ENCODE measurements around the gene LITAF.

The LITAF gene

DNA sequence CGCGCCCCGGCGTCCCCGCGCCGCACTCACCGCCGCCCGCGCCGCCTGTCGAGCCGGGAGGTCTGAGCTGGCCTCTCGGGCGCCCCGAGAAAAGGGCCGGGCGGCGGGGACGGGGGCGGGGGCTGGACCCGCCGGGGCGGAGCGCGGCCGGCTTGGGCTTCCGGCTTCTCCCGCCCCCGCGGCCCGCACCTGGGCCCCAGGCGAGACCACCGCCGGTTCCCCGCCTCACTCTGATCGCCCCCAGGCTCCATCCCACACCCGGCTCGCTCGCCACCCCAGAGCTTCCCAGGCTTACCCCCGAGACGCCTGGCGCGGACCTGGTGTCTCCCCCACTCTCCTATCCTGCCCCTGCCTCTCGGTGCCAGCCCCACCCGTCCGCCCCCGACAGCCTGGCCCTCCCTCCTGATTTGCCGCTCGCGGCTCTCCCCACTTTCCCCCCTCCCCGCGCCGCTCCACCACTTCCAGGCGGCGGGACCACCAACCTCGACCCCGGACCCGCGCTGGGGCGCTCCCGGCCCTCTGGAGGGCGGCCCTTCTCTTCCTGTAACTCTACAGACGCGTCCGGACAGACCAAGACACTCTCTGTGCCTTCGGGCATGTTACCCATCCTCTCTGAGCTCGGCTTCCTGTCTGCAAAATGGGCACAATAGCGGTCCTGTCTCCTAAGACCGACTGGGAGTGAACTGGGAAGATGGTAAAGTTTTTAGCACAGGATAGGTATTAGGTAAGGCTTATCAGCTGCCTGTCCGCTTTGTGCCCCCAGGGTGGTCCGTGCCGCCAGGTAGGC, at the start of gene LITAF:
TSS of gene LITAF (minus strand) at position 64 of the 787 bp plus-strand sequence. CDS start 30,189 bp downstream, outside the sequence.
- Mint-ChIP-seq H3K27me3 (no peaks in the 10 kb centered on the region), H3K9me3 (no peaks in the 10 kb centered on the region), H3K4me1 (peaks cover 58% of the 10 kb centered on the region), H3K36me3 (no peaks in the 10 kb centered on the region), H3K27ac (peak within 1 kb of the TSS; percentile 98), H3K4me3 (peak within 1 kb of the TSS; percentile 89)
- peak; percentile 82 for ATAC-seq

DNA sequence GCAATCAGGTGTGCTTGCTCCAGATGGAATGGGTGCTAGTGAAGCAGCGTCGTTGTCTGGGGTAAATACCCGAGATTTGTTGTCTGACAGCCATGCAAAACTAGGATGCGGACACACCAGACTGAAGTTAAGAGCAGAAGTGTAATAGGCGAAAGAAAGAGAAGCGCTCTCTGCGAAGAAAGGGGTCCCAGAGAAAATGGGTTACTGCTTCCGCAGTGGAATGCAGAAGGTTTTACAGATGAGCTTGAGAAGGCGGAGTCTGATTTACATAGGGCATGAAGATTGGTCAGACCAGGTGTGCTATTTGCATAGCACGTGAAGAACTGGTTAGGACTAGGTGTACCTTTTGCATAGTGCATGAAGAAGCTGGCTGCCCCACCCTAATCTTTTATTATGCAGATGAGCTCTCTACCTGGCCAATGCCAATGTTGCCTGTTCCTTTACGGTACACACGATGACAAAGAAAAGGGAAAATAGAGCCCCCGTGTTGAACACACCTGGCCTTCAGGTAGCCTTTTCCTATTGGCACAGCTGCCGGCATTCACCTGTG, 49.5 kb upstream of the LITAF start:
- H3K4me3 Mint-ChIP-seq, result no peak overlapping the region
- H3K27me3 Mint-ChIP-seq, result no peaks in the 10 kb centered on the region
- no peaks in the 10 kb centered on the region for H3K9me3 Mint-ChIP-seq
- ATAC-seq, result no peak
- peaks cover 19% of the 10 kb centered on the region for H3K4me1 Mint-ChIP-seq
- H3K27ac Mint-ChIP-seq, result no peak overlapping the region
- no peaks in the 10 kb centered on the region for H3K36me3 Mint-ChIP-seq

DNA sequence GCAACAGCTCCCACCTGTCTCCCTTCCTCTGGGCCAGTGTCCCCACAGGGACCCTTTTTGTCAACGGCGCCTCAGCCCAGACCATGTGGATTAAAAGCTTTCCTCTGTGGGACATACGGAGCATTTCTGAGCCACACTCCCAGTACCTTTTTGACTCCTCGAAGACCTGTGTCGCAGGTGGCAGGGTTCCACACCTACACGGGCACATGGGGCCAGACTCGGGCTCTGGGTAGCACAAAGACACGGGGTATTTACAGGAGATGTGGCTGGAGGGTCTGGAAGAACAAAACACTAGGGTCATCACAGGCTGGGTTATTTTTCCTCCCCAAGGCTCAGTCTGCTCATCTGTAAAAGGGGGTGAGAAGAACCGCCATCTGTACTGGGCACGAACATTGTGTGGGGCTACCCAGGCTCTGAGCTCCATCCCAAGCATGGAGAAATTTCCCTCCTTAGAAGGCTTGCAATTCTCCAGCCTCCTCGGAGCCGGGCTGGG, 49.0 kb upstream of the LITAF start:
- H3K9me3 Mint-ChIP-seq, result no peaks in the 10 kb centered on the region
- H3K4me1 Mint-ChIP-seq, result peaks cover 15% of the 10 kb centered on the region
- ATAC-seq, result no peak
- no peak overlapping the region for H3K4me3 Mint-ChIP-seq
- H3K27ac Mint-ChIP-seq, result no peak overlapping the region
- no peaks in the 10 kb centered on the region for H3K27me3 Mint-ChIP-seq
- no peaks in the 10 kb centered on the region for H3K36me3 Mint-ChIP-seq

DNA sequence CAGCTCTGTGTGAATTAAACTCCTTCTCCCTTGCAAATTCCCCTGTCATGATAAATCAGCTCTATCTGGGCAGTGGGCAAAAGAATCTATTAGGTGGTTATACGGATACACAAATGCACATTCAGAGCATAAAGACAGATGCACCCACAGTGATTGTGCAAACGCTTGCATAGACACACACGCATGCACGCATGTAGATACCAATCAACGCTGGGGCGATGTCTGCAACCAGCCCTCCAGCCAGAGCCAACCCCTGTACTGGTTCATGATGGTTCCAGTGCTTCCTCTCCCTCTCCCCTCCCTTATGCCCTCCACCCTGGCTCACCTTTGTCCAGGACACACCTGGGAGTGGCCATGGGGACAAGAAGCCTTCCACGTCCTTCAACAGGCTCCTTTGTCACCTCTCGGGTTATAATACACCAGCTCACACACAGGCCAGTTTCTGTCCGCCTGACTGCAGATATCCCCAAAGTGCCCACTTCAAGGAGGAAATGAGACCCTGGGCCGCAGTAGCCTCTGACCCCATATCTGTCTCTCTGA, 48.5 kb upstream of the LITAF start:
- Mint-ChIP-seq H3K27me3 (no peaks in the 10 kb centered on the region), H3K9me3 (no peaks in the 10 kb centered on the region), H3K27ac (no peak overlapping the region), H3K36me3 (no peaks in the 10 kb centered on the region), H3K4me1 (peaks cover 20% of the 10 kb centered on the region), H3K4me3 (no peak overlapping the region)
- no peak for ATAC-seq

DNA sequence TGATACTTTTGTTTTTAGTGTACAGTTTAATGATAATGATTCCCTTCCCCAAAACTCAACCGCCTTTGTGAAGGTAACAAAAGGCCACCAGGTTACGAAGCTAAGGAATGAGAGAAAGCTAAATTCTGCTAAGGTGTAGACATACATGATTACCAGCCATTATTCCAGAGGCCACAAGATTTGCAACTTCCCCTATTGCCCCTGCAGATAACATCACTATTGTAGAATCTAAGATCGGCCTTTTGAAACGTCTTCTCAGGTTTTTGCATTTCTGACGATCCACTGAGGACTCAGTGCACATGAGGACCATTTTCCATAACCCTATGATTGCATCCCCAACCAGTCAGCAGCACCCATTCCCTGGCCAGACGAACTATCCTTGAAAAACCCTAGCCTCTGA, 47.6 kb upstream of the LITAF start:
- Mint-ChIP-seq H3K36me3 (no peaks in the 10 kb centered on the region), H3K4me3 (no peak overlapping the region), H3K9me3 (no peaks in the 10 kb centered on the region), H3K4me1 (peaks cover 28% of the 10 kb centered on the region), H3K27ac (no peak overlapping the region), H3K27me3 (no peaks in the 10 kb centered on the region)
- no peak for ATAC-seq

DNA sequence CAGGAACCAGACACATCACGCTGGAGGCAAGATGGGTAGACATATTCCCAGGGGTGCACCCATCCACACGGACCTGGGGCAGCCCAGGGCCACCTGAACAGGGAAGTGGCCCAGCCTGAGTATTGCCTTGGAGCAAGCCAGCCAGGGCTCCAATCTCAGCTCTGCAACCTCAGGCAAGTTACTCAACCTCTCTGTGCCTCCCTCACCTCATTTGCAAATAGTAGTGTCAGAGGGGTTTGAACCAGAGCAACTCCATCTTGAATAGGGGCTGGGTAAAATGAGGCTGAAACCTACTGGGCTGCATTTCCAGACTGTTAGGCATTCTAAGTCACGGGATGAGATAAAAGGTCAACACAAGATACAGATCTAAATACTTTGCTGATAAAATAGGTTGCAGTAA, 46.4 kb upstream of the LITAF start:
- Mint-ChIP-seq H3K27me3 (no peaks in the 10 kb centered on the region), H3K36me3 (no peaks in the 10 kb centered on the region), H3K4me1 (peaks cover 34% of the 10 kb centered on the region), H3K4me3 (no peak overlapping the region), H3K9me3 (no peaks in the 10 kb centered on the region), H3K27ac (no peak overlapping the region)
- no peak for ATAC-seq

DNA sequence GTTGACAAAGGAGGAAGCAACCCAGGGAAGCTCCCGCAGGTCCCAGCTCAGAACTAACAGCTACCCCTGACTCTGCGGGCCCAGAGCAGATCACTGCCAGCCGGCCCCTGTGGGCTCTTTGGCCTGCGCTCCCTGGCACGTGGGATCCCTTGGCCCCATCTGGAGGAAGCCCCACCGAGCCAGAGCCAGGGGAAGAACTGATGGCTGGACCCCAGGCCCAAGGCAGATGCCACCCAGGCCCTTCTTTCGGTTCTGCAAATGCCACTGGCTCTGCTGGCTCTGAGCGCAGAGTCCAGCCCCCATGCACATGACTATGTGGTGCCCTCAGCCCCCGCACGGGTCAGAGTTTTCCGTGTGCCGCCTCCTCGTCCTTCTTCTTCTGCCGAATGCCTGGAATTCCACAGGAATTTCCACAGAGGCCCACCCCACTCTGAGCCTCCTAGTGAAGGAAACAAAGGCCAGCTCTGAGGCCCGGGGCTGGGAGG, 45.8 kb upstream of the LITAF start:
- Mint-ChIP-seq H3K27me3 (no peaks in the 10 kb centered on the region), H3K27ac (no peak overlapping the region), H3K36me3 (no peaks in the 10 kb centered on the region), H3K9me3 (no peaks in the 10 kb centered on the region), H3K4me3 (no peak overlapping the region), H3K4me1 (peaks cover 34% of the 10 kb centered on the region)
- ATAC-seq, result no peak

DNA sequence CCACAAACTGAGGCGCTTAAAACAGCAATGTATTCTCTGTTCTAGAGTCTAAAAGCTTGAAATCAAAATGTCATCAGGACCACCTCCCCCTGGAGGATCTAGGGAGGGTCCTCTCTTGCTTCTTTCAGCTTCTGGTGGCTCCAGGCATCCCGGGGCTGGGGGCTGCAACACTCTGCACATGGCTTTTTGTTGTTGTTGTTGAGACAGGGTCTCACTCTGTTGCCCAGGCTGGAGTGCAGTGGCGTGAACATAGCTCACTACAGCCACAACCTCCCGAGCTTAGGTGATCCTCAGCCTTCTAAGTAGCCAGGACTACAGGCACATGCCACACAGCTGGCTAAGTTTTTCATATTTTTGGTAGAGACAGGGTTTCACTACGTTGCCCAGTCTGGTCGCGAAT, 44.5 kb upstream of the LITAF start:
- Mint-ChIP-seq H3K36me3 (no peaks in the 10 kb centered on the region), H3K4me1 (peaks cover 34% of the 10 kb centered on the region), H3K4me3 (no peak overlapping the region), H3K27ac (no peak overlapping the region), H3K9me3 (no peaks in the 10 kb centered on the region), H3K27me3 (no peaks in the 10 kb centered on the region)
- no peak for ATAC-seq

DNA sequence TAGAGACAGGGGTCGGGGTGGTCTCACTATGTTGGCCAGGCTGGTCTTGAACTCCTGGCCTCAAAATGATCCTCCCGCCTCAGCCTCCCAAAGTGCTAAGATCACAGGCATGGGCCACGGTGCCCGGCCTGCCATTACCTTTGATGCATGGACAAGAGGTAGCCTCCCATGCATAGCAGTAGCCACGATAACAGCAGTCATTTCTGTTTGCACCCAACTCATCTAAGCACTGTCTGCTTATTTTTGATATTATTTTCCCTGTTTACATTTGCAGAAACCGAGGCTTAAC, 44.0 kb upstream of the LITAF start:
- Mint-ChIP-seq H3K27me3 (no peaks in the 10 kb centered on the region), H3K36me3 (no peaks in the 10 kb centered on the region), H3K4me1 (peaks cover 37% of the 10 kb centered on the region), H3K4me3 (no peak overlapping the region), H3K9me3 (no peaks in the 10 kb centered on the region), H3K27ac (peak overlapping the region; percentile 52)
- no peak for ATAC-seq

DNA sequence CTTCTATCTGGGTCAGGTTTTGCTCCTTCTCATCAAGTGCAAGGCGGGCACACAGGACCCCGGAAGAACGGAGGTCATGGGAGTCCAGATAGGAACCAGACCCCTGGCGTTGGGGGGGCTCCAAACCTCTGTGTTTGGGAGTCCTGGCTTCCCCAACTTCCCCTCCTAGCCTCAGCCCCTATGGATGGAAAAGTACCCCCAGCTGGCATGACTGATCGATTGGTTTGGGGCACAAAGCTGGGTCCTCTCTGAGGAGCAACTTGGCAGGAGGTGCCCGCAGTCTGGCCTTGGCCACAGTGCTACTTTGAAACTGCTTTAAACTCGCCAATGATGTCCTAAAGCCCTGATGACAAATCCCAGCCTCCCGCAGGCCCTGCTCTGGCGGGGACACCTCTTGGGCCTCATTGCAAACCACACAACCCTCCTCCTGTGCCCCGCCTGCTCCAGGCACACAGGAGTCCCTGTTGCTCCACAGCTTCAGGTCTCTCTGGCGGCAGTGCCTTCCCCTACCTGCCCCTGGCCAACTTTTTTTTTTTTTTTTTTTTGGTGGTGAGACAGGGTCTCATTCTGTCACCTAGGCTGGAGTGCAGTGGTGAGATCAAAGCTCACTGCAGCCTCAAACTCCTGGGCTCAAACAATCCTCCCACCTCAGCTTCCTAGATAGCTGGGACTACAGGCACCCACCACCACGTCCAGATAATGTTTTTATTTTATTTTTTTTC, 43.5 kb upstream of the LITAF start:
- ATAC-seq, result no peak
- Mint-ChIP-seq H3K9me3 (no peaks in the 10 kb centered on the region), H3K36me3 (no peaks in the 10 kb centered on the region), H3K27me3 (no peaks in the 10 kb centered on the region), H3K4me1 (peaks cover 42% of the 10 kb centered on the region), H3K27ac (peak overlapping the region; percentile 52), H3K4me3 (no peak overlapping the region)

DNA sequence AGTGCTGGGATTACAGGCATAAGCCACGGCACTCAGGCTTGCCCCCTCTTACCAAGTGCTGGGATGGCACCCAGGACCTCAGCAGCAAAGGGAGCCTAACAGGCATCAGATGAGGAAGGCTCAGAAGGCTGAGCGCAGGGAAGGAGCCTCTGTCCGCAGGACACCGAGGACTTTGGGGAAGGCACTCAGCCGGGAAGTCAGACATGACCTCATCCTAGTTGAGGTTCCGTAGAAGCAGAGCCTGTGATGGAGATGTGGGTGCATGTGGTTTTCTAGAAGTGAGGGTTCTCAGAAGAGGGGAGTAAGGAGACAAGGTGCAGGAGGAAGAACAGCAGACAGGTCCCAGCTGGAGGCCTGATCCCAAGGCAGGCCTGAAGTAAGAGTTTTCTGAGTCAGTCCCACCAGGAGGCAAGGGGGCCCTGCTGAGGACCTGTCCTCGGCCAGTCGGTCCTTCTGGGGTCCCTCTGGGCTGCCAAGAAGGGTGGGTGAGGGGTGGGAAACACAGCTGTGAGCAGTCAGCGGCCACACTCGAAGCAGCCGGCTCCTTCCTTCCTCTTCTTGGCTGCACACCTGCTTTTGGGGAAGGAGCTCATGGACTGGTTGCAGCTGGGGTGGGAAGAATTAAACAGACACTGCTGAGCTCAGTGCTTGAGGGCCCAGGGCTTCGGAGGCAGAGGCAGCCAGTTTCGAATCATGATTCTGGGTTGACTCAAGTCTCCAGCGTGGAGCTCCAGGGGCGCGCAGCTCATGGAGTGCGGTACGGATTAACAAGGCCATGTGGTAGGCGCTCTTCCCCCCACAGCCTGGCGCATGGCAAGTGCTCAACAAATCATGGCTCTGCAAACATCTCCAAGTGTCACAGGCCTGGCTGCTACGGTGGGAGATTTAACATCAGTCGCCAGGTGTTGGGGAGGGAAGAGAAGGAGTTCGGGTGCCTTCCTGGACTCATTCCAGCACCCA, 42.6 kb upstream of the LITAF start:
- Mint-ChIP-seq H3K4me3 (peak overlapping the region; percentile 8), H3K27ac (peak overlapping the region; percentile 52)
- ATAC-seq, result peak; percentile 72

DNA sequence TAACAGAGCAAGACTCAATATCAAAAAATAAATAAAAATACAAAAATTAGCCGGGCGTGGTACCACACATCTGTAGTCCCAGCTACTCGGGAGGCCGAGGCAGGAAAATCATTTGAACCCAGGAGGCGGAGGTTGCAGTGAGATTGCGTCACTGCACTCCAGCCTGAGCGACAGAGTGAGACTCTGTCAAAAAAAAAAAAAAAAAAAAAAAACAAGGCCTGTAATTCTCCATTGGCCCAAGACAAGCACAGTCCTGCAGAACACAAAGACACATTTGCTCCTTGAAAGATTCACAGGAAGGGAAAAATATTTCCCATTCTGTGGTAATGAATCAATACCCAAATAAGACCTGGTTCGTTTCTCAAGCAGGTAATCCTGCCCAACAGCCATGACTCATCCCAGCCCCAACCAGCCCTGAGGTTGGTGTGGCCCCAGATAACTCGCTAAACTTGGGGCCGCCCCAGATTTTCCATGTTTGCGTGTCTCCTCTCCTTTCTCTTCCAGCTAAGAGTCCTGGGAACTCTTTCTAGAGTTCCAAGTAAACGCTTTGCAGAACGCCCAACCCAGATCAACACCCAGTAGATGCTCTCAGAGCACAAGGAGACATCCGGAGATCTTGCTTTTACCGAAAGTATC, 41.2 kb upstream of the LITAF start:
- no peak overlapping the region for H3K4me3 Mint-ChIP-seq
- no peaks in the 10 kb centered on the region for H3K27me3 Mint-ChIP-seq
- peaks cover 4% of the 10 kb centered on the region for H3K36me3 Mint-ChIP-seq
- no peak for ATAC-seq
- peaks cover 44% of the 10 kb centered on the region for H3K4me1 Mint-ChIP-seq
- no peak overlapping the region for H3K27ac Mint-ChIP-seq
- H3K9me3 Mint-ChIP-seq, result no peaks in the 10 kb centered on the region

More for the DNA sequence above, 42.6 kb upstream of the LITAF start:
- peaks cover 47% of the 10 kb centered on the region for H3K4me1 Mint-ChIP-seq
- no peaks in the 10 kb centered on the region for H3K9me3 Mint-ChIP-seq
- no peaks in the 10 kb centered on the region for H3K27me3 Mint-ChIP-seq
- H3K36me3 Mint-ChIP-seq, result no peaks in the 10 kb centered on the region

DNA sequence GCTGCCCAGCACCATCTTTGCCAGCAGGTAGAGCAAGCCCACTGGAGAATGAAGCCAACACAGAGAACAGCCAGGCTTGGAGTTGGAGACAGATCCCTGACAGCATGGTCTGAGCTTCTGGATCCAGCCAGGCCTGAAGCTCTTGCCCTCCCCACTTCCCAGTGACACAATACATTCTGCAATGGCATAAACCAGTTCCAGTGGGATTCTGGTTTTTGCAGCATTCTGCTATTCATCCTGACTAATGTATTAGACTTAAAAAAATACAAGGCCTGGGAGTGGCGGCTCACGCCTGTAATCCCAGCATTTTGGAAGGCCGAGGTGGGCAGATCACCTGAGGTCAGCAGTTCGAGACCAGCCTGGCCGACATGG, 40.6 kb upstream of the LITAF start:
- no peaks in the 10 kb centered on the region for H3K9me3 Mint-ChIP-seq
- peaks cover 50% of the 10 kb centered on the region for H3K4me1 Mint-ChIP-seq
- H3K4me3 Mint-ChIP-seq, result no peak overlapping the region
- H3K36me3 Mint-ChIP-seq, result peaks cover 4% of the 10 kb centered on the region
- ATAC-seq, result no peak
- H3K27me3 Mint-ChIP-seq, result no peaks in the 10 kb centered on the region
- no peak overlapping the region for H3K27ac Mint-ChIP-seq

DNA sequence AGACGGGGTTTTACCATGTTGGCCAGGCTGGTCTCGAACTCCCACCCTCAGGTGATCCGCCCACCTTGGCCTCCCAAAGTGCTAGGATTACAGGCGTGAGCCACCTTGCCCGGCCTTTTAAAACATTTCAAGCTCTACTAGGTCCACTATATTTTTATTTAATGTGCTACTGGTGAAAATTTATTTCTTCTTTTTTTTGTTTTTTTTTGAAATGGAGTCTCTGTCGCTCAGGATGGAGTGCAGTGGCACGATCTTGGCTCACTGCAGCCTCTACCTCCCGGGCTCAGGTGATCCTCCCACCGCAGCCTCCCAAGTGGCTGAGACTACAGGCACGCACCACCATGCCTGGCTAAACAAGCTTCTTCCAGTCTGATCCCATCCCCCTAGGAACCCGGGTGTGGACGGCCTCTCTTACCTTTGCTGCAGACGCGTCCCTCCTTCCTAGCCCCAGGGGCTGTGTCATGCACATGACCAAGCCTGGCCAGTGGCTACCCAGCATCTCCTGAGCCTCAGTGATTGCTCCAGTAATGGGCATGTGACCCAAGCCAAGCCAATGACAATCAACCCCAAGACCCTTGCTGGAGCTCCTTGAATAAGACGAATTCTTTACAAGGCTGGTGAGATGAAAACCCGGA, 40.1 kb upstream of the LITAF start:
- H3K27me3 Mint-ChIP-seq, result no peaks in the 10 kb centered on the region
- no peak overlapping the region for H3K27ac Mint-ChIP-seq
- H3K36me3 Mint-ChIP-seq, result peaks cover 4% of the 10 kb centered on the region
- H3K9me3 Mint-ChIP-seq, result no peaks in the 10 kb centered on the region
- peaks cover 55% of the 10 kb centered on the region for H3K4me1 Mint-ChIP-seq
- no peak for ATAC-seq
- H3K4me3 Mint-ChIP-seq, result no peak overlapping the region
